ENCODE measurements around the gene STXBP2. TPM values are rescaled to one million over a fixed set of nuclear protein-coding genes. Genes with fewer than 3 reads are reported as not detected.

Gene STXBP2
- total RNA-seq, 3 donors from 2014 or later = 114 to 209 (median 183) TPM

DNA sequence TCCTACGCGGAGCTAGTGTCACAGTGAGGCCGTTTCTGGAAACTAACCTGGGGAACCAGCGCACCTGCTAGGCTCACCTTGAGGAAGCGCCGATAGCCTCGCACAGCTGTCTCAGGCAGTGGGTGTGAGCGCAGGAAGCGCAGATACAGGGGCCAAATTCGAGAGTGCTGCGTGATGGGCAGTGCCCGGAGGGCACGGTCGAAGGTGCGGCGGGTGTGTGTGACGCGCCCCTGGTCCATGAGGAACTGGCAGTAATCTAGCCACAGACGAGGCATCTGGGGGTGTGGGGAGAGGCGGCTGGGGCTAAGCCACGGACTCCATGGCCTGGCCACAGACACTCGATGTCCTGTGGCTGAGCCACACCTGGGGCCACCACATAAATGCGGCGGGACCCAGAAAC, 9.7 kb upstream of the STXBP2 start:
- Histone ChIP-seq H3K36me3 (ENCODE audit: low read depth) (peaks cover 8% of the 10 kb centered on the region), H3K9me3 (no peaks in the 10 kb centered on the region), H3K4me3 (no peak overlapping the region), H3K4me1 (ENCODE audit: low read depth) (peaks cover 23% of the 10 kb centered on the region)
- DNase-seq (peak in 1 of 3 donors; percentile 40), ATAC-seq (no peak)
- TF ChIP-seq, protein P1, sequence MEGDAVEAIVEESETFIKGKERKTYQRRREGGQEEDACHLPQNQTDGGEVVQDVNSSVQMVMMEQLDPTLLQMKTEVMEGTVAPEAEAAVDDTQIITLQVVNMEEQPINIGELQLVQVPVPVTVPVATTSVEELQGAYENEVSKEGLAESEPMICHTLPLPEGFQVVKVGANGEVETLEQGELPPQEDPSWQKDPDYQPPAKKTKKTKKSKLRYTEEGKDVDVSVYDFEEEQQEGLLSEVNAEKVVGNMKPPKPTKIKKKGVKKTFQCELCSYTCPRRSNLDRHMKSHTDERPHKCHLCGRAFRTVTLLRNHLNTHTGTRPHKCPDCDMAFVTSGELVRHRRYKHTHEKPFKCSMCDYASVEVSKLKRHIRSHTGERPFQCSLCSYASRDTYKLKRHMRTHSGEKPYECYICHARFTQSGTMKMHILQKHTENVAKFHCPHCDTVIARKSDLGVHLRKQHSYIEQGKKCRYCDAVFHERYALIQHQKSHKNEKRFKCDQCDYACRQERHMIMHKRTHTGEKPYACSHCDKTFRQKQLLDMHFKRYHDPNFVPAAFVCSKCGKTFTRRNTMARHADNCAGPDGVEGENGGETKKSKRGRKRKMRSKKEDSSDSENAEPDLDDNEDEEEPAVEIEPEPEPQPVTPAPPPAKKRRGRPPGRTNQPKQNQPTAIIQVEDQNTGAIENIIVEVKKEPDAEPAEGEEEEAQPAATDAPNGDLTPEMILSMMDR (IDR thresholded peaks at IDR 0.05) = no peak
- intact Hi-C loops (cut with DNase I, micrococcal nuclease) = no loop called here

DNA sequence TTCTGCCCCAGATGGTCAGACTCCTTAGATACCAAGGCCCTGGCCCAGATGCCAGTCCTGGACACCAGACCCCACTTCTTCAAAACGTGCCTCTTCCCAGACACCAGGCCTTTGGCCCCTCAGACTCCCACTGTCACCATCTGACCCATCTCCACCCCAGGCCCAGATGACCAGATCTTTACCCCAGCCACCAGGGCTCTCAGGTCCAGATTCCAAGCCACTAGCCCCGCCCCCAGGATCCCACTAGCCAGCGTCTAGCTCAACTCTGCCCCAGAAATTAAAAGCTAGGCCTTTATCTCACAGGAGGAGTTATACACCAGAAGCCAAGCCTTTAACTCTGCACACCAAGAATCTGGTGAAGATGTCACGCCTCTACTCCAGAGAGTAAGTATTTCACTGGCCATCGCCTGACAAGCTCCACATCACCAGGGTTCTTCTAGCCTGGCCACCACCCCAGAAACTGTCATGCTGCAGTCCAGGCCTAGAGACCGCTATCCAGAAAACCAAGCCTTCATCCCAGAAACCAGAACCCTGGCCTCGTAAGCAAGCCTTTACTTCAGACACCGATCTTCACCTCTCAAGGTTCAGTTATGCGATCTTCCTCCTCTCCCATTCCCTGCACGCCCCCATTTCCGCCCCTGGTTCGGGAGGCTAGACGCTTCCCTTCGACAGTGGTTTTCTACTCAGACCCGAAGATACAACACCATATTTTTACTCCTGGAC, 8.2 kb upstream of the STXBP2 start:
- Histone ChIP-seq H3K4me3 (peak overlapping the region; percentile 96), H3K36me3 (ENCODE audit: low read depth) (peaks cover 4% of the 10 kb centered on the region), H3K9me3 (no peaks in the 10 kb centered on the region), H3K4me1 (ENCODE audit: low read depth) (peaks cover 23% of the 10 kb centered on the region)
- ATAC-seq = no peak
- peak in 1 of 3 donors; percentile 47 for DNase-seq
- TF ChIP-seq, protein P1 (IDR thresholded peaks at IDR 0.05) = no peak
- intact Hi-C loops (cut with DNase I, micrococcal nuclease) = no loop called here

DNA sequence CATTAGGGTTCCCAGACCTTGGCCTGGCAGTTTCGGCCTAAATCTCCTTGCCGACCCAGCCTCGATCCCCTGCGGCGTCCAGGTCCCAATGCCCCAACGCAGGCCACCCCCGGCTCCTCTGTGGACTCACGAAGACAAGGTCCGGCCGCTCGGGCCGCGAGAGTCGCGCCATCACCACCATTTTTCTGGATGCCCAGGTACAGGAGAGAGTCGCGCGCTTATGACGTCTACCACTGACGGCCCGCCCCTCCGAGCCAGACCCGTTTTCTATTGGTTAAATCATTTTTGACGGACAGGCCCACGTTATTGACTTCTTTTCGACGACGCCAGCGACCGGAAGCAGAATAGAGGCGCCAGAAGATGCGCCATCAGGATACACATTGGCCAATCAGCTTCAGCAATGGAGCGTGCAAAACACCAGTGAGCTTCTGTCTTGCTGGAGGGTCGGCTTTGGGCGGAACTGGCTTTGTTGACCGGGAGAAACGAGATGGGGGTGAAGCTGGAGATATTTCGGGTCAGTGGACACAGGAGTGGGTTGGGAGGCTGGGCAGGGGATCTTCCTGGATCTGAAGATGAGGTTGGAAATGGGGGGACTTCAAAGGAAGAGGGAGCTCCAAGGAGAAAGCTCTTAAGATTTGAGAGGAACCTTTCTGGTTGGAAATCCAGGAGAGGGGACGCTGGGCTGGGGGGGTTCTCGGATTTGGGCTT, 7.4 kb upstream of the STXBP2 start, which contains the start of the genes PET100 and XAB2:
TSS of gene PET100 (plus strand) at position 447 of the 708 bp plus-strand sequence. CDS start at position 488, 41 bp downstream.
TSS of gene XAB2 (minus strand) at position 199 of the 708 bp plus-strand sequence. CDS start at position 181, 18 bp downstream.
- TF ChIP-seq, protein P1 (IDR thresholded peaks at IDR 0.05) = no peak
- H3K4me3 ChIP-seq = peak within 1 kb of the TSS; percentile 96
- ATAC-seq (peak; percentile 98), DNase-seq (peak; percentile 95 to 97 (median 96))
- peaks cover 23% of the 10 kb centered on the region for H3K4me1 ChIP-seq (ENCODE audit: low read depth)
- H3K36me3 ChIP-seq (ENCODE audit: low read depth) = peaks cover 4% of the 10 kb centered on the region
- no peaks in the 10 kb centered on the region for H3K9me3 ChIP-seq
- intact Hi-C loops (cut with DNase I, micrococcal nuclease) = no loop called here

DNA sequence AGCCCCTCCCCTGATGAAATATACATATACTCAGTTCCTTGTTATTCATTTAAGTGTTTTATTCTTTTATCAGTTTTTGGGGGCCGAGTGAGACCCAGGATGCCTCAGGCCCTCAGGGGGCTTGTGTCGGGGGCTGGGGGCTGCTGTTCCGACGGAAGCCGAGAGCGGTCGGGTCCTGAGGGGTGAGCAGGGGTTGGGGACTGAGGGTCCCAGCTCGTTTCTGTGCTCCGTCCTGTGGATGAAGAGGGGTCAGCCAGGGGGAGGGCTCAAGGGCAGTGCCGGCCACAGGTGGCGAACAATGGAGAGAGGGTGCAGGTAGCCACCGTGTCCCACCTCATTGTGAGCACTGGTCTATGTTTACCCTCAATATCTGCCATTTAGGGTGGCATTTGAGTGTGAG, 5.3 kb upstream of the STXBP2 start:
- DNase-seq (no peak), ATAC-seq (no peak)
- H3K9me3 ChIP-seq = no peaks in the 10 kb centered on the region

DNA sequence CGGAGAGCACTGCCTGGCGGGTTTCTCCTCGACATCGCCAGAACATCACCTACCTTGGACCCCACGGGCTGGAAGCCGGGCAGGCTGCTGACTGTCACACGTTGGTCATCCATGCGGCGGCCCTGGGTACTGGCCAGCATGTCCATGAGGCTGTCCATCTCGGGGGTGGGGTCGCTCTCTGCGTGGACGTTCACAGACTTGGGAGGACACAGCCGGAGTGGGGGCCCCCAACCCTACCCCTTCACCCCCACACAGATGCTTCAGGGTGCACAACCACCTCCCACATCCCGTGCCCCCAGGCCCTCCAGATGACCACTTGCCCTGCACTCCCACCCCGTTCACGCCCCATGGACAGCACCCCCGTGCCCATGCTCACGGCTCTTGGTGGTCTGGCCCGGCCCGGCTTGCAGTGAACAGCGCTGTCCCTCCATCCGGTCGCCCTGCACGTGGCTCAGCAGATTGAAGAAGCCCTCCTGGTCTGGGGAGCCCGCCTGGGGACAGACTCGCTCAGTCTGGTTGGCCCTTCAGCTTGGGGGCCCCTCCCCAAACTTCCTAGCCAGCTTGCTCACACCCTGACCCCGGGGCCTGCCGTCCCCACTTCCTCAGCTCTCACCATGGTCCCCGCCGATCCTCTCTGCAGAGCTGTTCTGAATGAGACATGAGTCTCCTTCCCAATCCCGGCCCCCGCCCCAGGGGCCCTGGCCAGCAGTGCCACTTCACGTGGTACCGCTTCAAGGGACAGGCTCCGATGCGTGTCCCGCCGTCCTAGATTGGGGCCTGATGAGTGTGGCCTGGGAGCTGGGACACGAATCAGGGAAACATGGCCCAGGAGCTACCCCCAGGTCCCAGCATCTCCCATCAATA, 4.3 kb upstream of the STXBP2 start:
- Histone ChIP-seq H3K36me3 (ENCODE audit: low read depth) (peaks cover 4% of the 10 kb centered on the region), H3K4me1 (ENCODE audit: low read depth) (peaks cover 28% of the 10 kb centered on the region), H3K4me3 (no peak overlapping the region), H3K9me3 (no peaks in the 10 kb centered on the region)
- no peak for DNase-seq
- ATAC-seq = no peak
- intact Hi-C loops (cut with DNase I, micrococcal nuclease) = no loop called here
- TF ChIP-seq, protein P1 (IDR thresholded peaks at IDR 0.05) = no peak

More for the DNA sequence above, 5.3 kb upstream of the STXBP2 start:
- peaks cover 25% of the 10 kb centered on the region for H3K4me1 ChIP-seq (ENCODE audit: low read depth)
- intact Hi-C loops (cut with DNase I, micrococcal nuclease) = no loop called here
- TF ChIP-seq, protein P1 (IDR thresholded peaks at IDR 0.05) = no peak
- peaks cover 4% of the 10 kb centered on the region for H3K36me3 ChIP-seq (ENCODE audit: low read depth)
- no peak overlapping the region for H3K4me3 ChIP-seq

Data from mucosa of descending colon (tissue), 3 donors.